ENCODE data around the gene ARID1B. TPM values are rescaled to one million over a fixed set of nuclear protein-coding genes. Genes with fewer than 3 reads are reported as not detected.

The ARID1B gene
- total and polyA plus RNA-seq, 2 of the 13 experiments (the other 11 are each of a cell fraction or from before 2014, with no cell fraction given), result 20.1 to 32.6 TPM

DNA sequence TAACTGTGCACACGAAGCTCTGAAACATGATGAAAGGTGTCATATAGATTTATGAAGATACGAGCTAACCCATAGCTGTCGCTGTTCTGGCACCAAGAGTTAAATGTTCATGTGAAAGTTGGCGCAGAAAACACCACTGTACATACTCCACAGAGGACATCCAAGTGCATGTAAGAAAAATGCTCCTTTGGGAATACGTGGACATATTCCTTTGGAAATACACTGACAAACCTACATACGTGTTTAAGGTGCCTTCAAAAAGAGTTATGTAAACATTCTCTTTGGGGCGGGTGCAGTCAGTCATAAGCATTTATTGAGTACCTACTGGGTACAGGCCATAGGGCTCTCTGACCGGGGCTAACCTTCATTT, 723 bp upstream of the ARID1B start (continued):
- TF ChIP-seq, protein P1, sequence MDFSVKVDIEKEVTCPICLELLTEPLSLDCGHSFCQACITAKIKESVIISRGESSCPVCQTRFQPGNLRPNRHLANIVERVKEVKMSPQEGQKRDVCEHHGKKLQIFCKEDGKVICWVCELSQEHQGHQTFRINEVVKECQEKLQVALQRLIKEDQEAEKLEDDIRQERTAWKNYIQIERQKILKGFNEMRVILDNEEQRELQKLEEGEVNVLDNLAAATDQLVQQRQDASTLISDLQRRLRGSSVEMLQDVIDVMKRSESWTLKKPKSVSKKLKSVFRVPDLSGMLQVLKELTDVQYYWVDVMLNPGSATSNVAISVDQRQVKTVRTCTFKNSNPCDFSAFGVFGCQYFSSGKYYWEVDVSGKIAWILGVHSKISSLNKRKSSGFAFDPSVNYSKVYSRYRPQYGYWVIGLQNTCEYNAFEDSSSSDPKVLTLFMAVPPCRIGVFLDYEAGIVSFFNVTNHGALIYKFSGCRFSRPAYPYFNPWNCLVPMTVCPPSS (IDR thresholded peaks at IDR 0.05), result no peak
- TF ChIP-seq ZNF230 (CRISPR knock-in tag; IDR thresholded peaks at IDR 0.05) (no peak), ZSCAN30 (CRISPR knock-in tag; IDR thresholded peaks at IDR 0.05) (no peak), XBP1 (CRISPR knock-in tag; IDR thresholded peaks at IDR 0.05) (0 out of 2 replicates have a peak, but pooled peaks have one; percentile 20), ARNT (IDR thresholded peaks at IDR 0.05) (no peak), ZNF484 (CRISPR knock-in tag; IDR thresholded peaks at IDR 0.05; ENCODE audit: borderline replicate concordance, low read depth) (no peak), SMARCE1 (IDR thresholded peaks at IDR 0.05; ENCODE audit: borderline replicate concordance) (no peak), ZNF841 (CRISPR knock-in tag; IDR thresholded peaks at IDR 0.05; ENCODE audit: borderline replicate concordance) (no peak), SP1 (IDR thresholded peaks at IDR 0.05) (no peak), SP1 (CRISPR knock-in tag; IDR thresholded peaks at IDR 0.05) (no peak), ZNF792 (CRISPR knock-in tag; IDR thresholded peaks at IDR 0.05) (no peak), ZNF558 (CRISPR knock-in tag; IDR thresholded peaks at IDR 0.05; ENCODE audit: borderline replicate concordance) (no peak), IRX3 (CRISPR knock-in tag; IDR thresholded peaks at IDR 0.05; ENCODE audit: borderline replicate concordance, low read depth) (no peak)
- TF ChIP-seq, protein P2, sequence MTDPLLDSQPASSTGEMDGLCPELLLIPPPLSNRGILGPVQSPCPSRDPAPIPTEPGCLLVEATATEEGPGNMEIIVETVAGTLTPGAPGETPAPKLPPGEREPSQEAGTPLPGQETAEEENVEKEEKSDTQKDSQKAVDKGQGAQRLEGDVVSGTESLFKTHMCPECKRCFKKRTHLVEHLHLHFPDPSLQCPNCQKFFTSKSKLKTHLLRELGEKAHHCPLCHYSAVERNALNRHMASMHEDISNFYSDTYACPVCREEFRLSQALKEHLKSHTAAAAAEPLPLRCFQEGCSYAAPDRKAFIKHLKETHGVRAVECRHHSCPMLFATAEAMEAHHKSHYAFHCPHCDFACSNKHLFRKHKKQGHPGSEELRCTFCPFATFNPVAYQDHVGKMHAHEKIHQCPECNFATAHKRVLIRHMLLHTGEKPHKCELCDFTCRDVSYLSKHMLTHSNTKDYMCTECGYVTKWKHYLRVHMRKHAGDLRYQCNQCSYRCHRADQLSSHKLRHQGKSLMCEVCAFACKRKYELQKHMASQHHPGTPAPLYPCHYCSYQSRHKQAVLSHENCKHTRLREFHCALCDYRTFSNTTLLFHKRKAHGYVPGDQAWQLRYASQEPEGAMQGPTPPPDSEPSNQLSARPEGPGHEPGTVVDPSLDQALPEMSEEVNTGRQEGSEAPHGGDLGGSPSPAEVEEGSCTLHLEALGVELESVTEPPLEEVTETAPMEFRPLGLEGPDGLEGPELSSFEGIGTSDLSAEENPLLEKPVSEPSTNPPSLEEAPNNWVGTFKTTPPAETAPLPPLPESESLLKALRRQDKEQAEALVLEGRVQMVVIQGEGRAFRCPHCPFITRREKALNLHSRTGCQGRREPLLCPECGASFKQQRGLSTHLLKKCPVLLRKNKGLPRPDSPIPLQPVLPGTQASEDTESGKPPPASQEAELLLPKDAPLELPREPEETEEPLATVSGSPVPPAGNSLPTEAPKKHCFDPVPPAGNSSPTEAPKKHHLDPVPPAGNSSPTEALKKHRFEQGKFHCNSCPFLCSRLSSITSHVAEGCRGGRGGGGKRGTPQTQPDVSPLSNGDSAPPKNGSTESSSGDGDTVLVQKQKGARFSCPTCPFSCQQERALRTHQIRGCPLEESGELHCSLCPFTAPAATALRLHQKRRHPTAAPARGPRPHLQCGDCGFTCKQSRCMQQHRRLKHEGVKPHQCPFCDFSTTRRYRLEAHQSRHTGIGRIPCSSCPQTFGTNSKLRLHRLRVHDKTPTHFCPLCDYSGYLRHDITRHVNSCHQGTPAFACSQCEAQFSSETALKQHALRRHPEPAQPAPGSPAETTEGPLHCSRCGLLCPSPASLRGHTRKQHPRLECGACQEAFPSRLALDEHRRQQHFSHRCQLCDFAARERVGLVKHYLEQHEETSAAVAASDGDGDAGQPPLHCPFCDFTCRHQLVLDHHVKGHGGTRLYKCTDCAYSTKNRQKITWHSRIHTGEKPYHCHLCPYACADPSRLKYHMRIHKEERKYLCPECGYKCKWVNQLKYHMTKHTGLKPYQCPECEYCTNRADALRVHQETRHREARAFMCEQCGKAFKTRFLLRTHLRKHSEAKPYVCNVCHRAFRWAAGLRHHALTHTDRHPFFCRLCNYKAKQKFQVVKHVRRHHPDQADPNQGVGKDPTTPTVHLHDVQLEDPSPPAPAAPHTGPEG (CRISPR knock-in tag; IDR thresholded peaks at IDR 0.05), result 0 out of 2 replicates have a peak, but pooled peaks have one; percentile 3
- TF ChIP-seq, protein P3, sequence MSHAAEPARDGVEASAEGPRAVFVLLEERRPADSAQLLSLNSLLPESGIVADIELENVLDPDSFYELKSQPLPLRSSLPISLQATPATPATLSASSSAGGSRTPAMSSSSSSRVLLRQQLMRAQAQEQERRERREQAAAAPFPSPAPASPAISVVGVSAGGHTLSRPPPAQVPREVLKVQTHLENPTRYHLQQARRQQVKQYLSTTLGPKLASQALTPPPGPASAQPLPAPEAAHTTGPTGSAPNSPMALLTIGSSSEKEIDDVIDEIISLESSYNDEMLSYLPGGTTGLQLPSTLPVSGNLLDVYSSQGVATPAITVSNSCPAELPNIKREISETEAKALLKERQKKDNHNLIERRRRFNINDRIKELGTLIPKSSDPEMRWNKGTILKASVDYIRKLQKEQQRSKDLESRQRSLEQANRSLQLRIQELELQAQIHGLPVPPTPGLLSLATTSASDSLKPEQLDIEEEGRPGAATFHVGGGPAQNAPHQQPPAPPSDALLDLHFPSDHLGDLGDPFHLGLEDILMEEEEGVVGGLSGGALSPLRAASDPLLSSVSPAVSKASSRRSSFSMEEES (CRISPR knock-in tag; IDR thresholded peaks at IDR 0.05), result no peak
- TF ChIP-seq, protein P4, sequence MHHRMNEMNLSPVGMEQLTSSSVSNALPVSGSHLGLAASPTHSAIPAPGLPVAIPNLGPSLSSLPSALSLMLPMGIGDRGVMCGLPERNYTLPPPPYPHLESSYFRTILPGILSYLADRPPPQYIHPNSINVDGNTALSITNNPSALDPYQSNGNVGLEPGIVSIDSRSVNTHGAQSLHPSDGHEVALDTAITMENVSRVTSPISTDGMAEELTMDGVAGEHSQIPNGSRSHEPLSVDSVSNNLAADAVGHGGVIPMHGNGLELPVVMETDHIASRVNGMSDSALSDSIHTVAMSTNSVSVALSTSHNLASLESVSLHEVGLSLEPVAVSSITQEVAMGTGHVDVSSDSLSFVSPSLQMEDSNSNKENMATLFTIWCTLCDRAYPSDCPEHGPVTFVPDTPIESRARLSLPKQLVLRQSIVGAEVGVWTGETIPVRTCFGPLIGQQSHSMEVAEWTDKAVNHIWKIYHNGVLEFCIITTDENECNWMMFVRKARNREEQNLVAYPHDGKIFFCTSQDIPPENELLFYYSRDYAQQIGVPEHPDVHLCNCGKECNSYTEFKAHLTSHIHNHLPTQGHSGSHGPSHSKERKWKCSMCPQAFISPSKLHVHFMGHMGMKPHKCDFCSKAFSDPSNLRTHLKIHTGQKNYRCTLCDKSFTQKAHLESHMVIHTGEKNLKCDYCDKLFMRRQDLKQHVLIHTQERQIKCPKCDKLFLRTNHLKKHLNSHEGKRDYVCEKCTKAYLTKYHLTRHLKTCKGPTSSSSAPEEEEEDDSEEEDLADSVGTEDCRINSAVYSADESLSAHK (CRISPR knock-in tag; IDR thresholded peaks at IDR 0.05; ENCODE audit: borderline replicate concordance), result no peak
- TF ChIP-seq, protein P5, sequence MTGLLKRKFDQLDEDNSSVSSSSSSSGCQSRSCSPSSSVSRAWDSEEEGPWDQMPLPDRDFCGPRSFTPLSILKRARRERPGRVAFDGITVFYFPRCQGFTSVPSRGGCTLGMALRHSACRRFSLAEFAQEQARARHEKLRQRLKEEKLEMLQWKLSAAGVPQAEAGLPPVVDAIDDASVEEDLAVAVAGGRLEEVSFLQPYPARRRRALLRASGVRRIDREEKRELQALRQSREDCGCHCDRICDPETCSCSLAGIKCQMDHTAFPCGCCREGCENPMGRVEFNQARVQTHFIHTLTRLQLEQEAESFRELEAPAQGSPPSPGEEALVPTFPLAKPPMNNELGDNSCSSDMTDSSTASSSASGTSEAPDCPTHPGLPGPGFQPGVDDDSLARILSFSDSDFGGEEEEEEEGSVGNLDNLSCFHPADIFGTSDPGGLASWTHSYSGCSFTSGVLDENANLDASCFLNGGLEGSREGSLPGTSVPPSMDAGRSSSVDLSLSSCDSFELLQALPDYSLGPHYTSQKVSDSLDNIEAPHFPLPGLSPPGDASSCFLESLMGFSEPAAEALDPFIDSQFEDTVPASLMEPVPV (CRISPR knock-in tag; IDR thresholded peaks at IDR 0.05), result 0 out of 2 replicates have a peak, but pooled peaks have one; percentile 62
